Body of pancreas (tissue), 4 donors: ENCODE measurements around the gene EML4.

Experiments
- POLR2A ChIP-seq, 3 donors: fragments of 450-650 bp; IDR thresholded peaks; one replicate each; pipeline ENCODE4 v1.6.1; 2016; ENCODE audit warnings: antibody characterized with exemption in 3 of 3, mild to moderate bottlenecking in 2 of 3
- TF ChIP-seq, protein P1 (sequence below), 7 experiments: fragments of 450-650 bp in 4 of 7; fragments of 200-600 bp in 3 of 7; sonication (generic) in 3 of 7; IDR thresholded peaks; one replicate each; pipeline ENCODE4 v1.5.1; 2016 to 2019; ENCODE audit warnings: antibody characterized with exemption in 7 of 7

DNA sequence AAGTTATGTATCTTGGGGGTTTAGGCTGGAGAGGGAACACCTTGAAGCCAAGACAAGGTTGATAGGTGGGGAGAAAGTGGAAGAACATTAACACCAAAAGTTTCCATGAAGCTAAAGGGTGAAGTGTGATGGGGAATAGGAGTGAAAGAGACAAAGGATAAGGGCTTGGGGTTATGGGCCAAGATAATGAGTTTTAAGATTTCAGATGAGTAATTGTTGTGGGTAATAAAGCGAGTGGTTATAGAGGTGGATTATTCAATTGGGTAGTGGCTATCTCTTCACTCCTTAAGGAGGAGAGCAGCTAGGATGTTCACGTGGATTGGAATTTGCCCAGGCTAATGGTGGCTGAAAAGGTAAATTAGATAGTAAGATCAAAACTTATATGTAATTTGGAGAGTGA lies 29.8 kb downstream of the EML4 start:
- TF ChIP-seq, protein P1, sequence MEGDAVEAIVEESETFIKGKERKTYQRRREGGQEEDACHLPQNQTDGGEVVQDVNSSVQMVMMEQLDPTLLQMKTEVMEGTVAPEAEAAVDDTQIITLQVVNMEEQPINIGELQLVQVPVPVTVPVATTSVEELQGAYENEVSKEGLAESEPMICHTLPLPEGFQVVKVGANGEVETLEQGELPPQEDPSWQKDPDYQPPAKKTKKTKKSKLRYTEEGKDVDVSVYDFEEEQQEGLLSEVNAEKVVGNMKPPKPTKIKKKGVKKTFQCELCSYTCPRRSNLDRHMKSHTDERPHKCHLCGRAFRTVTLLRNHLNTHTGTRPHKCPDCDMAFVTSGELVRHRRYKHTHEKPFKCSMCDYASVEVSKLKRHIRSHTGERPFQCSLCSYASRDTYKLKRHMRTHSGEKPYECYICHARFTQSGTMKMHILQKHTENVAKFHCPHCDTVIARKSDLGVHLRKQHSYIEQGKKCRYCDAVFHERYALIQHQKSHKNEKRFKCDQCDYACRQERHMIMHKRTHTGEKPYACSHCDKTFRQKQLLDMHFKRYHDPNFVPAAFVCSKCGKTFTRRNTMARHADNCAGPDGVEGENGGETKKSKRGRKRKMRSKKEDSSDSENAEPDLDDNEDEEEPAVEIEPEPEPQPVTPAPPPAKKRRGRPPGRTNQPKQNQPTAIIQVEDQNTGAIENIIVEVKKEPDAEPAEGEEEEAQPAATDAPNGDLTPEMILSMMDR (IDR thresholded peaks at IDR 0.05): no peak
- TF ChIP-seq POLR2A (IDR thresholded peaks at IDR 0.05): no peak
